Esophagus squamous epithelium (tissue), 4 donors: Measurements from ENCODE around the gene PPM1N.

Experiments
- CTCF ChIP-seq, 6 experiments: fragments of 450-650 bp in 4 of 6; fragments of 200-600 bp in 2 of 6; sonication (generic) in 2 of 6; IDR thresholded peaks; one replicate each; pipeline ENCODE4 v1.5.1; 2016 to 2019; ENCODE audit warnings: antibody characterized with exemption in 6 of 6, mild to moderate bottlenecking in 4 of 6, moderate library complexity in 4 of 6
- POLR2A ChIP-seq, 4 donors: fragments of 450-650 bp; IDR thresholded peaks; one replicate each; pipeline ENCODE4 v1.6.1; 2017; ENCODE audit warnings: antibody characterized with exemption in 4 of 4, mild to moderate bottlenecking in 4 of 4, moderate library complexity in 3 of 4

- TF ChIP-seq CTCF (IDR thresholded peaks at IDR 0.05) (no peak), POLR2A (IDR thresholded peaks at IDR 0.05) (no peak)
Observed at GRCh38 chr19:45474606-45475521, 23.4 kb upstream of the PPM1N start.
